HL-60 (cell line): Measurements from ENCODE around the gene SMAD6.

Experiments
- DNase-seq, 2 experiments: peaks; one replicate each; pipeline ENCODE4 v3.0.0-alpha.2; 2010 to 2020; ENCODE audit warnings: low read depth in 1 of 2, low spot score in 1 of 2
- H3K27ac ChIP-seq: fragments of 250-450 bp; sonication (Bioruptor Pico); replicated peaks from 2 replicates; pipeline ENCODE4 v1.5.1; 2020; ENCODE audit warnings: mild to moderate bottlenecking, moderate library complexity
- H3K27me3 ChIP-seq: fragments of 250-450 bp; sonication (Bioruptor Pico); 2 replicates; pipeline ENCODE4 v1.5.1; 2021; ENCODE audit warnings: mild to moderate bottlenecking, moderate library complexity; ENCODE audit not compliant: insufficient read depth, poor library complexity, severe bottlenecking
- H3K4me3 ChIP-seq: replicated peaks from 2 replicates; pipeline ENCODE4 v1.5.1; 2011; ENCODE audit warnings: mild to moderate bottlenecking, control low read depth, low read length; ENCODE audit not compliant: insufficient read depth
- CTCF ChIP-seq: IDR thresholded peaks from one replicate; pipeline ENCODE4 v1.5.1; 2011; ENCODE audit warnings: low read length, control low read depth, inconsistent platforms; ENCODE audit not compliant: insufficient read depth
- GABPA ChIP-seq: IDR thresholded peaks from 2 replicates; pipeline ENCODE4 v1.6.1; 2012; ENCODE audit warnings: low read depth
- POLR2AphosphoS5 ChIP-seq: IDR thresholded peaks from 2 replicates; pipeline ENCODE4 v1.6.1; 2012; ENCODE audit warnings: low read depth
- REST ChIP-seq: IDR thresholded peaks from 2 replicates; pipeline ENCODE4 v1.6.1; 2012; ENCODE audit warnings: low read depth; ENCODE audit not compliant: insufficient replicate concordance
- SPI1 ChIP-seq: IDR thresholded peaks from 2 replicates; pipeline ENCODE4 v1.6.1; 2012; ENCODE audit warnings: low read depth, mild to moderate bottlenecking, borderline replicate concordance

The SMAD6 gene

GRCh38 chr15:66698971-66699370 lies 3.1 kb upstream of the SMAD6 start:
- H3K27me3 ChIP-seq, result no peaks in the 10 kb centered on the region
- TF ChIP-seq SPI1, result no peak
- TF ChIP-seq REST, result no peak
- no peak for TF ChIP-seq CTCF
- TF ChIP-seq POLR2AphosphoS5, result no peak
- TF ChIP-seq GABPA, result no peak
- DNase-seq, result no peak
- no peak overlapping the region for H3K4me3 ChIP-seq
- no peak overlapping the region for H3K27ac ChIP-seq

- no peak for DNase-seq
- Histone ChIP-seq H3K27me3 (no peaks in the 10 kb centered on the region), H3K4me3 (peak overlapping the region; percentile 47), H3K27ac (peak overlapping the region; percentile 51)
- TF ChIP-seq POLR2AphosphoS5, result no peak
- TF ChIP-seq CTCF, result no peak
- no peak for TF ChIP-seq REST
- TF ChIP-seq GABPA, result no peak
- no peak for TF ChIP-seq SPI1
Measured at GRCh38 chr15:66700412-66700801, 1.6 kb upstream of the SMAD6 start.

GRCh38 chr15:66700802-66701421 lies 1.1 kb upstream of the SMAD6 start:
- Histone ChIP-seq H3K27me3 (no peaks in the 10 kb centered on the region), H3K4me3 (peak overlapping the region; percentile 62), H3K27ac (peak overlapping the region; percentile 61)
- DNase-seq, result peak; percentile 80 to 94
- 0 out of 2 replicates have a peak, but pooled peaks have one; percentile 43 for TF ChIP-seq POLR2AphosphoS5
- no peak for TF ChIP-seq CTCF

- TF ChIP-seq POLR2AphosphoS5 (0 out of 2 replicates have a peak, but pooled peaks have one; percentile 38), SPI1 (no peak), GABPA (no peak; the same call in 1 of the 2 replicates), REST (no peak), CTCF (no peak)
- H3K27ac ChIP-seq, result peak overlapping the region; percentile 61
- peak overlapping the region; percentile 62 for H3K4me3 ChIP-seq
- peak in 1 of 2 experiments; percentile 41 for DNase-seq
- H3K27me3 ChIP-seq, result no peaks in the 10 kb centered on the region
Measured at GRCh38 chr15:66701422-66702034, 508 bp upstream of the SMAD6 start.
